ENCODE measurements around the gene LMO7. TPM values are rescaled to one million over a fixed set of nuclear protein-coding genes. Genes with fewer than 3 reads are reported as not detected.

The LMO7 gene
- total and polyA plus RNA-seq, 4 donors = 17.5 to 69.6 (median 38.2) TPM

- H3K27me3 ChIP-seq (ENCODE audit: control insufficient read depth in 4 of 4, insufficient read depth in 4 of 4, low read length in 3 of 4) = no peaks in the 10 kb centered on the region
- H3K27ac ChIP-seq (ENCODE audit: low read depth in 1 of 2, low read length in 2 of 2) = no peak overlapping the region
- H3K4me3 ChIP-seq (ENCODE audit: low read depth in 1 of 3, low read length in 3 of 3) = no peak overlapping the region
- no peaks in the 10 kb centered on the region for H3K4me1 ChIP-seq (ENCODE audit: control insufficient read depth in 4 of 4, insufficient read depth in 4 of 4, low read length in 3 of 4)
- no peaks in the 10 kb centered on the region for H3K36me3 ChIP-seq (ENCODE audit: control insufficient read depth in 4 of 4, insufficient read depth in 3 of 4, low read depth in 1 of 4, low read length in 3 of 4)
- H3K9me3 ChIP-seq (ENCODE audit: control insufficient read depth in 4 of 4, low read length in 3 of 4) = no peaks in the 10 kb centered on the region
- no peak overlapping the region for H3K9ac ChIP-seq (ENCODE audit: low read depth in 1 of 2, low read length in 2 of 2)
- 42% methylated on average over 1 of the region's 1 CpG for WGBS
- TF ChIP-seq GABPA (IDR thresholded peaks at IDR 0.05 in 1 of 2, conservative IDR thresholded peaks at IDR 0.05 in 1 of 2) (no peak), YY1 (IDR thresholded peaks at IDR 0.05) (no peak), JUND (IDR thresholded peaks at IDR 0.05) (no peak)
- no peak for DNase-seq (ENCODE audit: low spot score)
These were observed 18.9 kb upstream of the LMO7 start for GRCh38 chr13:75617230-75617629.

DNA sequence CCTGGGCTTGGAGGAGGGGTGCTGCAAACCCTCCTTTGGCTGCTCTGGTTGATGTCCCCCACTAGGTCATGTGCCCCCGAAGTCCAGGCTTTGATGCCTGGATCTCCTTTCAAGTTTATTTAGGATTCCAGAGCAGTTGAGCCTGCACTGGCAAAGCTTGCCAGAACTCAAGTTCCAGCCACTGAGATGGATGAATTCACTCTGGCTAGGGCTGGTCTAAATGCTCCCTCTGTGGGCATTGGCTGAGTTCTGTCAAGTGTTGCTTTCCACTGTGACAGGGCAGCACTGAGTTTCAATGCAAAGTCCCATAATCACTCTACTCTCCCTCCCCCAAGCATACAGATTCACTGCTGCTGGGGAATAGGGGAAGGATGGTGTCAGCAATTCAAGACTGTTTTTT, 17.8 kb upstream of the LMO7 start:
- DNase-seq (ENCODE audit: low spot score) = no peak
- TF ChIP-seq GABPA (IDR thresholded peaks at IDR 0.05 in 1 of 2, conservative IDR thresholded peaks at IDR 0.05 in 1 of 2) (no peak), HNF4G (IDR thresholded peaks at IDR 0.05) (no peak), TAF1 (conservative IDR thresholded peaks at IDR 0.05) (no peak), FOXA2 (IDR thresholded peaks at IDR 0.05) (no peak), RXRA (IDR thresholded peaks at IDR 0.05) (no peak), MAX (IDR thresholded peaks at IDR 0.05) (no peak), FOXA1 (IDR thresholded peaks at IDR 0.05) (no peak), JUND (IDR thresholded peaks at IDR 0.05) (no peak), SP1 (IDR thresholded peaks at IDR 0.05) (no peak), EGR1 (IDR thresholded peaks at IDR 0.05; ENCODE audit: low read depth in 2 of 2) (no peak), RAD21 (IDR thresholded peaks at IDR 0.05) (no peak)
- TF ChIP-seq, protein P1, sequence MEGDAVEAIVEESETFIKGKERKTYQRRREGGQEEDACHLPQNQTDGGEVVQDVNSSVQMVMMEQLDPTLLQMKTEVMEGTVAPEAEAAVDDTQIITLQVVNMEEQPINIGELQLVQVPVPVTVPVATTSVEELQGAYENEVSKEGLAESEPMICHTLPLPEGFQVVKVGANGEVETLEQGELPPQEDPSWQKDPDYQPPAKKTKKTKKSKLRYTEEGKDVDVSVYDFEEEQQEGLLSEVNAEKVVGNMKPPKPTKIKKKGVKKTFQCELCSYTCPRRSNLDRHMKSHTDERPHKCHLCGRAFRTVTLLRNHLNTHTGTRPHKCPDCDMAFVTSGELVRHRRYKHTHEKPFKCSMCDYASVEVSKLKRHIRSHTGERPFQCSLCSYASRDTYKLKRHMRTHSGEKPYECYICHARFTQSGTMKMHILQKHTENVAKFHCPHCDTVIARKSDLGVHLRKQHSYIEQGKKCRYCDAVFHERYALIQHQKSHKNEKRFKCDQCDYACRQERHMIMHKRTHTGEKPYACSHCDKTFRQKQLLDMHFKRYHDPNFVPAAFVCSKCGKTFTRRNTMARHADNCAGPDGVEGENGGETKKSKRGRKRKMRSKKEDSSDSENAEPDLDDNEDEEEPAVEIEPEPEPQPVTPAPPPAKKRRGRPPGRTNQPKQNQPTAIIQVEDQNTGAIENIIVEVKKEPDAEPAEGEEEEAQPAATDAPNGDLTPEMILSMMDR (IDR thresholded peaks at IDR 0.05; ENCODE audit: low read depth, low read length, missing input control) = no peak
- TF ChIP-seq, protein P2, sequence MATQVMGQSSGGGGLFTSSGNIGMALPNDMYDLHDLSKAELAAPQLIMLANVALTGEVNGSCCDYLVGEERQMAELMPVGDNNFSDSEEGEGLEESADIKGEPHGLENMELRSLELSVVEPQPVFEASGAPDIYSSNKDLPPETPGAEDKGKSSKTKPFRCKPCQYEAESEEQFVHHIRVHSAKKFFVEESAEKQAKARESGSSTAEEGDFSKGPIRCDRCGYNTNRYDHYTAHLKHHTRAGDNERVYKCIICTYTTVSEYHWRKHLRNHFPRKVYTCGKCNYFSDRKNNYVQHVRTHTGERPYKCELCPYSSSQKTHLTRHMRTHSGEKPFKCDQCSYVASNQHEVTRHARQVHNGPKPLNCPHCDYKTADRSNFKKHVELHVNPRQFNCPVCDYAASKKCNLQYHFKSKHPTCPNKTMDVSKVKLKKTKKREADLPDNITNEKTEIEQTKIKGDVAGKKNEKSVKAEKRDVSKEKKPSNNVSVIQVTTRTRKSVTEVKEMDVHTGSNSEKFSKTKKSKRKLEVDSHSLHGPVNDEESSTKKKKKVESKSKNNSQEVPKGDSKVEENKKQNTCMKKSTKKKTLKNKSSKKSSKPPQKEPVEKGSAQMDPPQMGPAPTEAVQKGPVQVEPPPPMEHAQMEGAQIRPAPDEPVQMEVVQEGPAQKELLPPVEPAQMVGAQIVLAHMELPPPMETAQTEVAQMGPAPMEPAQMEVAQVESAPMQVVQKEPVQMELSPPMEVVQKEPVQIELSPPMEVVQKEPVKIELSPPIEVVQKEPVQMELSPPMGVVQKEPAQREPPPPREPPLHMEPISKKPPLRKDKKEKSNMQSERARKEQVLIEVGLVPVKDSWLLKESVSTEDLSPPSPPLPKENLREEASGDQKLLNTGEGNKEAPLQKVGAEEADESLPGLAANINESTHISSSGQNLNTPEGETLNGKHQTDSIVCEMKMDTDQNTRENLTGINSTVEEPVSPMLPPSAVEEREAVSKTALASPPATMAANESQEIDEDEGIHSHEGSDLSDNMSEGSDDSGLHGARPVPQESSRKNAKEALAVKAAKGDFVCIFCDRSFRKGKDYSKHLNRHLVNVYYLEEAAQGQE (IDR thresholded peaks at IDR 0.05) = no peak
- TF ChIP-seq, protein P3, sequence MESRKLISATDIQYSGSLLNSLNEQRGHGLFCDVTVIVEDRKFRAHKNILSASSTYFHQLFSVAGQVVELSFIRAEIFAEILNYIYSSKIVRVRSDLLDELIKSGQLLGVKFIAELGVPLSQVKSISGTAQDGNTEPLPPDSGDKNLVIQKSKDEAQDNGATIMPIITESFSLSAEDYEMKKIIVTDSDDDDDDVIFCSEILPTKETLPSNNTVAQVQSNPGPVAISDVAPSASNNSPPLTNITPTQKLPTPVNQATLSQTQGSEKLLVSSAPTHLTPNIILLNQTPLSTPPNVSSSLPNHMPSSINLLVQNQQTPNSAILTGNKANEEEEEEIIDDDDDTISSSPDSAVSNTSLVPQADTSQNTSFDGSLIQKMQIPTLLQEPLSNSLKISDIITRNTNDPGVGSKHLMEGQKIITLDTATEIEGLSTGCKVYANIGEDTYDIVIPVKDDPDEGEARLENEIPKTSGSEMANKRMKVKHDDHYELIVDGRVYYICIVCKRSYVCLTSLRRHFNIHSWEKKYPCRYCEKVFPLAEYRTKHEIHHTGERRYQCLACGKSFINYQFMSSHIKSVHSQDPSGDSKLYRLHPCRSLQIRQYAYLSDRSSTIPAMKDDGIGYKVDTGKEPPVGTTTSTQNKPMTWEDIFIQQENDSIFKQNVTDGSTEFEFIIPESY (IDR thresholded peaks at IDR 0.05) = no peak
- no peaks in the 10 kb centered on the region for H3K27me3 ChIP-seq (ENCODE audit: control insufficient read depth in 4 of 4, insufficient read depth in 4 of 4, low read length in 3 of 4)
- no peaks in the 10 kb centered on the region for H3K36me3 ChIP-seq (ENCODE audit: control insufficient read depth in 4 of 4, insufficient read depth in 3 of 4, low read depth in 1 of 4, low read length in 3 of 4)
- no peaks in the 10 kb centered on the region for H3K9me3 ChIP-seq (ENCODE audit: control insufficient read depth in 4 of 4, low read length in 3 of 4)
- no peak overlapping the region for H3K4me3 ChIP-seq (ENCODE audit: low read depth in 1 of 3, low read length in 3 of 3)
- H3K4me1 ChIP-seq (ENCODE audit: control insufficient read depth in 4 of 4, insufficient read depth in 4 of 4, low read length in 3 of 4) = no peaks in the 10 kb centered on the region
- no peak overlapping the region for H3K9ac ChIP-seq (ENCODE audit: low read depth in 1 of 2, low read length in 2 of 2)
- H3K27ac ChIP-seq (ENCODE audit: low read depth in 1 of 2, low read length in 2 of 2) = no peak overlapping the region
- WGBS = 0% methylated on average over 1 of the region's 1 CpG
